Colonic mucosa (tissue), 4 donors: Measurements from ENCODE around the gene GNG4. TPM values are rescaled to one million over a fixed set of nuclear protein-coding genes. Genes with fewer than 3 reads are reported as not detected.

ENCODE experiments used
- DNase-seq: peaks from one replicate; pipeline ENCODE4 v3.0.0-alpha.2; 2020
- H3K27ac ChIP-seq: fragments of 200-600 bp; one replicate; pipeline ENCODE4 v1.8.0; 2021
- H3K27me3 ChIP-seq: fragments of 200-600 bp; one replicate; pipeline ENCODE4 v1.8.0; 2021
- H3K36me3 ChIP-seq: fragments of 200-600 bp; one replicate; pipeline ENCODE4 v1.8.0; 2021
- H3K4me1 ChIP-seq: fragments of 200-600 bp; one replicate; pipeline ENCODE4 v1.8.0; 2021; ENCODE audit warnings: mild to moderate bottlenecking
- H3K4me3 ChIP-seq: fragments of 200-600 bp; one replicate; pipeline ENCODE4 v1.8.0; 2021
- H3K9ac ChIP-seq, 2 donors: one replicate each; pipeline ENCODE4 v1.7.0; 2013; ENCODE audit warnings: control low read depth in 2 of 2, low read depth in 2 of 2, low read length in 2 of 2
- H3K9me3 ChIP-seq: fragments of 200-600 bp; one replicate; pipeline ENCODE4 v1.8.0; 2021
- intact Hi-C: fragments of 100-400 bp; cut with DNase I; formaldehyde crosslinking; loops from one replicate; pipeline ENCODE4 v1.14.1; 2022
- total RNA-seq, 2 donors: library from RNA; stranded (reverse); fragmentation: NEBNext Ultra II Directional in 1 of 2; extraction: Animal tissue kit (Norgen Biotek cat#: 25700) in 1 of 2; gene quantifications; one replicate each; pipeline ENCODE4 v1.2.1, GENCODE V29; 2021
- TF ChIP-seq, protein P1 (sequence below): fragments of 200-600 bp; IDR thresholded peaks from one replicate; pipeline ENCODE4 v1.8.0; 2022; ENCODE audit warnings: antibody characterized with exemption, mild to moderate bottlenecking
- donor health status: healthy.
- donor health status: DM: no; HTN: no; CAD: no.
- donor health status: DM: no; HTN: no; CAD: no.

Gene GNG4
- total RNA-seq, 2 donors from 2014 or later, result 6.9 to 10.0 TPM

DNA sequence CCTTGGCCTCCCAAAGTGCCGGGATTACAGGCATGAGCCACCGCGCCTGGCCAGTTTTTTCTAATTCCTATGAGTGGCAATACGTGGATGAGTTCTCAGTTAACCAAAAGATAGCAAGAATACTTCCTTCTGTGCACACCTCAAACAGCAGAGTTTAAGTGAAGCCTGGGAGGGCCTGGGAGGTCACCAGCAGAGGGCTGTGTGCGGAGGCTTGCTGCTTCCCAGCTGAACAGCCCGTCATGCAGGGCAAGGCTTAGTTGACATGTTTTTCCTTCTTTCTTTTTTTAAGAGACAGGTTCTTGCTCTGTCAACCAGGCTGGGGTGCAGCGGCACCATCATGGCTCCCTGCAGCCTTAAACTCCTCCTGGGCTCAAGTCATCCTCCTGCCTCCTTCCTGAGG, 17.8 kb downstream of the GNG4 start:
- DNase-seq, result no peak
- no peaks in the 10 kb centered on the region for H3K4me1 ChIP-seq
- no peak overlapping the region for H3K9ac ChIP-seq
- H3K36me3 ChIP-seq, result no peaks in the 10 kb centered on the region
- no peak overlapping the region for H3K27ac ChIP-seq
- no peaks in the 10 kb centered on the region for H3K9me3 ChIP-seq
- TF ChIP-seq, protein P1, sequence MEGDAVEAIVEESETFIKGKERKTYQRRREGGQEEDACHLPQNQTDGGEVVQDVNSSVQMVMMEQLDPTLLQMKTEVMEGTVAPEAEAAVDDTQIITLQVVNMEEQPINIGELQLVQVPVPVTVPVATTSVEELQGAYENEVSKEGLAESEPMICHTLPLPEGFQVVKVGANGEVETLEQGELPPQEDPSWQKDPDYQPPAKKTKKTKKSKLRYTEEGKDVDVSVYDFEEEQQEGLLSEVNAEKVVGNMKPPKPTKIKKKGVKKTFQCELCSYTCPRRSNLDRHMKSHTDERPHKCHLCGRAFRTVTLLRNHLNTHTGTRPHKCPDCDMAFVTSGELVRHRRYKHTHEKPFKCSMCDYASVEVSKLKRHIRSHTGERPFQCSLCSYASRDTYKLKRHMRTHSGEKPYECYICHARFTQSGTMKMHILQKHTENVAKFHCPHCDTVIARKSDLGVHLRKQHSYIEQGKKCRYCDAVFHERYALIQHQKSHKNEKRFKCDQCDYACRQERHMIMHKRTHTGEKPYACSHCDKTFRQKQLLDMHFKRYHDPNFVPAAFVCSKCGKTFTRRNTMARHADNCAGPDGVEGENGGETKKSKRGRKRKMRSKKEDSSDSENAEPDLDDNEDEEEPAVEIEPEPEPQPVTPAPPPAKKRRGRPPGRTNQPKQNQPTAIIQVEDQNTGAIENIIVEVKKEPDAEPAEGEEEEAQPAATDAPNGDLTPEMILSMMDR, result no peak
- H3K4me3 ChIP-seq, result no peak overlapping the region
- H3K27me3 ChIP-seq, result no peaks in the 10 kb centered on the region
- intact Hi-C loops, result no loop called here

DNA sequence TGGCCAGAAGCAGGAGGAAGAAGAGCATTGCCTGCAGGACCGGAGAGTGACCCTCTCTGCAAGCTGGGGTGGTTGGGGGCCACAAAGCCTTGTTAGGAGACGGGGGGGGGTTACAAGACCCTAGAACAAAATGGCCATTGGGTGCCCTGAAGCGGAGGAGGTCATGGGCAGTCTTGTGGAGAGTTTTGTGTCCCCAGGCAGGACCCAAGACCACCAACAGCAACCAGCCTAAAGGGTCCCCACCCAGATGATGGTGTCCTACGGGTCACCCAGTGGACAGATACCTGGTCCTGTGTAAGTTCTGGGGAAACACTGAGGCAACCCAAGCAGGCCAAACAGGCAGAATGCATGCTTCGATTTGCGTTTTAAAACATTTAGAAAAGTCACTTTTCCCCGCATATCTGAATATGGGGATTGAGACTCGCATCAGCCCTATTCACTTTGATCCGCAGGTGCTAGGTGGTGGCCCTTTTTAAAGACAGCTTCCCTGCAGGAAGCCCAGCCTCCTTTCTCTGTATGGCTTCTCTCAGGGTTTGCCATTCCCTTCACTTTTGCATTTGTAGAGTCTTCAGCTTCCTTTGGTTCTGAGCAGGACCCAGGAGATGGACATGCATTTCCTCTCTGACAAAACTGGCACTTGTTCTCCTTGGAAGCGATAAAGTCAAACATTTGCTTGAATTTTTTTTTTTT, 21.1 kb downstream of the GNG4 start:
- no peak overlapping the region for H3K9ac ChIP-seq
- no peak overlapping the region for H3K4me3 ChIP-seq
- DNase-seq, result no peak
- no peaks in the 10 kb centered on the region for H3K27me3 ChIP-seq
- no peak overlapping the region for H3K27ac ChIP-seq
- no peaks in the 10 kb centered on the region for H3K36me3 ChIP-seq
- TF ChIP-seq, protein P1, result no peak
- H3K9me3 ChIP-seq, result no peaks in the 10 kb centered on the region
- intact Hi-C loops, result no loop called here
- H3K4me1 ChIP-seq, result no peaks in the 10 kb centered on the region

DNA sequence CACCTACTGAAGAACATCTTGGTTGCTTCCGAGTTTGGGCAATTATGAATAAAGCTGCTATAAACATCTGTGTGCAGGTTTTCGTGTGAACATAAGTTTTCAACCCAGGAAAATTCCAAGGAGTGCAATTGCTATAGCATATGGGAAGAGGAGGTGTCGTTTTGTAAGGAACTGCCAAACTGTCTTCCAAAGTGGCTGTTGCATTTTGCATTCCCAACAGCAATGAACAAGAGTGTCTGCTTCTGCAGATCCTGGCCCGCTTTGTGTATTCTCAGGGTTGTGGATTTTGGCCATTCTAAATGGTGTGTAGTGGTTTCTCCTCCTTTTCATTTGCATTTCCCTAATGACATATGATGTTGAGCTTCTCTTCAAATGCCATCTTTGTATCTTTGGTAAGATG, 23.8 kb downstream of the GNG4 start:
- TF ChIP-seq, protein P1, result no peak
- Histone ChIP-seq H3K4me3 (no peak overlapping the region), H3K9ac (no peak overlapping the region), H3K27me3 (no peaks in the 10 kb centered on the region), H3K36me3 (no peaks in the 10 kb centered on the region), H3K27ac (no peak overlapping the region), H3K9me3 (no peaks in the 10 kb centered on the region), H3K4me1 (peaks cover 3% of the 10 kb centered on the region)
- DNase-seq, result no peak
- intact Hi-C loops, result no loop called here

DNA sequence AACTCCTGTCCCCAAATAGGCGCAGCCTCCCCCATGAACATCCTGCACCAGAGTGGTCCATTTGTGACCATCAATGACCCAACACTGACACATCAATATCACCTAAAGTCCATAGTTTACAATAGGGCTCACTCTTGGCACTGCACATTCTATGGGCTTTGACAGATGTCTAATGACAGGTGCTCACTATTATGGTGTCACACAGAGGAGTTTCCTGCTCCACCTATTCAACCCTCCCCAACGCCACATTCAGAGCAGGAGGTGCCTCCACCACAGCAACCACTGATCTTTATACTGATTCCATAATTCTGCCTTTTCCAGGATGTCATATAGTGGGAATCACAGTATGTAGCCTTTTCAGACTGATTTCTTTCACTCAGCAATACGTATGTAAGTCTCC, 24.2 kb downstream of the GNG4 start:
- Histone ChIP-seq H3K9ac (no peak overlapping the region), H3K27me3 (no peaks in the 10 kb centered on the region), H3K9me3 (no peaks in the 10 kb centered on the region), H3K27ac (no peak overlapping the region), H3K36me3 (no peaks in the 10 kb centered on the region), H3K4me3 (no peak overlapping the region), H3K4me1 (peaks cover 3% of the 10 kb centered on the region)
- TF ChIP-seq, protein P1, result no peak
- peak; percentile 27 for DNase-seq
- intact Hi-C loops, result no loop called here

DNA sequence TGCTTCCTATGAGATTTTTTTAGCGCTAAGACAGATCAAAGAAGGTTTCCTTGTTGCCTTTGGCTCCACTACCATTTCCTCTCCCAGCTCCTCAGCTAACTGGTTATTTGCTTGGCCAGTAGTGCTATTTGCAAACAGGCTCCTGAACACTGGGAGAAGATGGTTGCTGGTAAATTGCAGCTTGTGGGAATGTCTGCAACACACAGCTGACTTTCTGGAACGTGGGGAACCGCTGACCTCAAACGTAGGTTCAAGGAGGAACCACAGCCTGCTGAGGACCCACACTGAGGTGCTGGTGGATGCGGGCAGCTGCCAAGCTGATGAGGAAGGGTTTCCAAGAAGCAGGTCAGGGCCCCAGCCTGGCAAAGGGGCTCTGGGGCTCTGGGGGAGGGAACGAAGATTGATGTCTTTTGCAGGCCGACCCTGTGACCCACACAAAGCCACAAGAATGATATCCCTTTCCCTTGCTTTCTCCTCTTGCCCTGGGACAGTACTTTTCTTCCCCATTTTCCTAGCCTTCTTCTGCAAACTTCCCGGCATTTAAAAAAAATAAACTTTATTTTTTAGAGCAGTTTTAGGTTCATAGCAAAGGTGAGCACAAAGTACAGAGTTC, 24.8 kb downstream of the GNG4 start:
- Histone ChIP-seq H3K27ac (no peak overlapping the region), H3K27me3 (no peaks in the 10 kb centered on the region), H3K4me1 (peaks cover 3% of the 10 kb centered on the region), H3K9me3 (no peaks in the 10 kb centered on the region), H3K9ac (no peak overlapping the region), H3K36me3 (no peaks in the 10 kb centered on the region), H3K4me3 (no peak overlapping the region)
- TF ChIP-seq, protein P1, result no peak
- intact Hi-C loops, result no loop called here
- no peak for DNase-seq
